RWPE2 (cell line): ENCODE results near the gene ANKS1B.

Source experiments
- ATAC-seq: fragments of 200-7000 bp; cut with Tn5 transposase; 3 replicates; pipeline ENCODE4 v1.9.1; 2021; ENCODE audit warnings: low read depth
- DNase-seq: peaks from one replicate; pipeline ENCODE4 v3.0.0-alpha.2; 2020; ENCODE audit warnings: low spot score
- H3K27ac ChIP-seq: fragments of 450-650 bp; 2 replicates; pipeline ENCODE4 v1.5.1; 2017; ENCODE audit warnings: mild to moderate bottlenecking; ENCODE audit not compliant: poor library complexity, severe bottlenecking
- H3K27me3 ChIP-seq: fragments of 250-450 bp; sonication (Bioruptor Pico); 2 replicates; pipeline ENCODE4 v1.5.1; 2021; ENCODE audit warnings: mild to moderate bottlenecking, moderate library complexity; ENCODE audit not compliant: insufficient read depth, poor library complexity, severe bottlenecking
- H3K36me3 ChIP-seq: fragments of 250-450 bp; sonication (Bioruptor Pico); 2 replicates; pipeline ENCODE4 v1.5.1; 2020; ENCODE audit warnings: low read depth, mild to moderate bottlenecking, moderate library complexity
- H3K4me1 ChIP-seq: fragments of 250-450 bp; sonication (Bioruptor Pico); 2 replicates; pipeline ENCODE4 v1.5.1; 2021; ENCODE audit warnings: mild to moderate bottlenecking, moderate library complexity; ENCODE audit not compliant: insufficient read depth, poor library complexity, severe bottlenecking
- H3K4me3 ChIP-seq: fragments of 250-450 bp; sonication (Bioruptor Pico); 2 replicates; pipeline ENCODE4 v1.5.1; 2021; ENCODE audit warnings: mild to moderate bottlenecking, moderate library complexity; ENCODE audit not compliant: severe bottlenecking
- H3K9me3 ChIP-seq: fragments of 250-450 bp; sonication (Bioruptor Pico); 2 replicates; pipeline ENCODE4 v1.5.1; 2021; ENCODE audit warnings: mild to moderate bottlenecking, moderate library complexity; ENCODE audit not compliant: severe bottlenecking
- TF ChIP-seq, protein P1 (sequence below): fragments of 450-650 bp; IDR thresholded peaks from one replicate; pipeline ENCODE4 v1.5.1; 2017; ENCODE audit warnings: mild to moderate bottlenecking, moderate library complexity; ENCODE audit not compliant: poor library complexity, severe bottlenecking

The ANKS1B gene

DNA sequence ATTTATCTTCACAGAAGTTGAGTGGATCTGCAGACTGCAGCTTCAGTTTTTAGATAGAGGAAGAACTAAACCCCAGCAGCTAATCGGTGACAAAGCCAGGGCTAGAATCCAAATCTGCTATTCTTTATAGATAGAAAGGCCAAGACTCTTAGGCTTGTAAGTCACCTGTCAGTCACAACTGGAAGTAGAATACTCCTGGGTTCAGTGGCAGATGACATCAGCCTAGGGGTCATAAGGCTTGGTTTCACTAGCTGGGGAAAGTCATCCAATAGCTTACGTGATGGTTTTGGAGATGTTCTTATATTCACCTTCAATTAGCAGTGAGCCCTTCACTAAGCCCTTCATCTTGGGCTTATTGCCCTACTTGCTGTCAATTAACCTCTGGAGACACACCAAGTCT, 1246.2 kb downstream of the ANKS1B start:
- DNase-seq (no peak), ATAC-seq (no peak)
- TF ChIP-seq, protein P1, sequence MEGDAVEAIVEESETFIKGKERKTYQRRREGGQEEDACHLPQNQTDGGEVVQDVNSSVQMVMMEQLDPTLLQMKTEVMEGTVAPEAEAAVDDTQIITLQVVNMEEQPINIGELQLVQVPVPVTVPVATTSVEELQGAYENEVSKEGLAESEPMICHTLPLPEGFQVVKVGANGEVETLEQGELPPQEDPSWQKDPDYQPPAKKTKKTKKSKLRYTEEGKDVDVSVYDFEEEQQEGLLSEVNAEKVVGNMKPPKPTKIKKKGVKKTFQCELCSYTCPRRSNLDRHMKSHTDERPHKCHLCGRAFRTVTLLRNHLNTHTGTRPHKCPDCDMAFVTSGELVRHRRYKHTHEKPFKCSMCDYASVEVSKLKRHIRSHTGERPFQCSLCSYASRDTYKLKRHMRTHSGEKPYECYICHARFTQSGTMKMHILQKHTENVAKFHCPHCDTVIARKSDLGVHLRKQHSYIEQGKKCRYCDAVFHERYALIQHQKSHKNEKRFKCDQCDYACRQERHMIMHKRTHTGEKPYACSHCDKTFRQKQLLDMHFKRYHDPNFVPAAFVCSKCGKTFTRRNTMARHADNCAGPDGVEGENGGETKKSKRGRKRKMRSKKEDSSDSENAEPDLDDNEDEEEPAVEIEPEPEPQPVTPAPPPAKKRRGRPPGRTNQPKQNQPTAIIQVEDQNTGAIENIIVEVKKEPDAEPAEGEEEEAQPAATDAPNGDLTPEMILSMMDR = no peak
- H3K27ac ChIP-seq = no peak overlapping the region
- no peaks in the 10 kb centered on the region for H3K27me3 ChIP-seq
- no peak overlapping the region for H3K4me3 ChIP-seq
- peaks cover 16% of the 10 kb centered on the region for H3K36me3 ChIP-seq
- no peaks in the 10 kb centered on the region for H3K4me1 ChIP-seq
- H3K9me3 ChIP-seq = no peaks in the 10 kb centered on the region

DNA sequence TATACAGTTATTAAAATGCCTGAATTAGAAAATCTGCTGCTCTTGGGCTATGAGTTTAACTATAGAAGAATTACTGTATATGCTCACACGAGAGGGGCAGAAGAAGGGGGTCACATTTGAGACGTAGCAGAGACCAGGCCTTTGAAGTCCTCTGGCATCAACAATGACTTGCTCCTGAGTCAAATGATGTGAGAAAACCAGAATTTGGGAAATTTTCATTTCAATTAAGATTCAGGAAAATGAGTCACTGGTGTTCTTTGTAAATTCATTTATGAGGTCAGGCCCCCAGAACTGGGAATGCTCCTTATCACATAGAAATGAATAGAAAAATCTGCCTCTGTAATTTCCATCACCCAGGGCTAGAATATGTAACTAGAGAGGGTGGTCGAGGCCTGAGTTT, 1246.7 kb downstream of the ANKS1B start:
- no peak overlapping the region for H3K4me3 ChIP-seq
- DNase-seq = no peak
- ATAC-seq = no peak
- peaks cover 20% of the 10 kb centered on the region for H3K36me3 ChIP-seq
- no peak overlapping the region for H3K27ac ChIP-seq
- no peaks in the 10 kb centered on the region for H3K9me3 ChIP-seq
- H3K27me3 ChIP-seq = no peaks in the 10 kb centered on the region
- TF ChIP-seq, protein P1 = no peak
- H3K4me1 ChIP-seq = no peaks in the 10 kb centered on the region

DNA sequence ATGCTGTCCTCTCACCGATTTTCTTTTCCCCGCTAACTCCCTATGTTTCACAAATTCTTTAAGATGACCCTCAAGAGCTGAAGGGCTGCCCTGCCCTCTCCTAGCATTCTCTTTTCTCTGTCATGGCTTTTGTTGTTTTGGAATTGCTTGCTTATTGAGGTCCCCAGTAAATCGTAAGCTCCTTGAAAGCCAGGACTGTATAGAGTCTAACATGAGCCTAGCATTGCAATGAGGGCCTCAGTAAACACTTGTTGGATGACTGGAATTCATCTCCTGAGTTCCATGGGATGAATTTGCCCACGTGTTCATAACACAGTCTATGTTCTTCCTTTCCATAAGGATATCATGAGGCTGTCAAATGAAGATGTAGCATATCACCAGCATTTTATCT, 1247.4 kb downstream of the ANKS1B start:
- H3K27me3 ChIP-seq = no peaks in the 10 kb centered on the region
- no peaks in the 10 kb centered on the region for H3K9me3 ChIP-seq
- peaks cover 26% of the 10 kb centered on the region for H3K36me3 ChIP-seq
- ATAC-seq (no peak), DNase-seq (no peak)
- H3K4me3 ChIP-seq = no peak overlapping the region
- no peak overlapping the region for H3K27ac ChIP-seq
- H3K4me1 ChIP-seq = no peaks in the 10 kb centered on the region
- TF ChIP-seq, protein P1 = no peak

DNA sequence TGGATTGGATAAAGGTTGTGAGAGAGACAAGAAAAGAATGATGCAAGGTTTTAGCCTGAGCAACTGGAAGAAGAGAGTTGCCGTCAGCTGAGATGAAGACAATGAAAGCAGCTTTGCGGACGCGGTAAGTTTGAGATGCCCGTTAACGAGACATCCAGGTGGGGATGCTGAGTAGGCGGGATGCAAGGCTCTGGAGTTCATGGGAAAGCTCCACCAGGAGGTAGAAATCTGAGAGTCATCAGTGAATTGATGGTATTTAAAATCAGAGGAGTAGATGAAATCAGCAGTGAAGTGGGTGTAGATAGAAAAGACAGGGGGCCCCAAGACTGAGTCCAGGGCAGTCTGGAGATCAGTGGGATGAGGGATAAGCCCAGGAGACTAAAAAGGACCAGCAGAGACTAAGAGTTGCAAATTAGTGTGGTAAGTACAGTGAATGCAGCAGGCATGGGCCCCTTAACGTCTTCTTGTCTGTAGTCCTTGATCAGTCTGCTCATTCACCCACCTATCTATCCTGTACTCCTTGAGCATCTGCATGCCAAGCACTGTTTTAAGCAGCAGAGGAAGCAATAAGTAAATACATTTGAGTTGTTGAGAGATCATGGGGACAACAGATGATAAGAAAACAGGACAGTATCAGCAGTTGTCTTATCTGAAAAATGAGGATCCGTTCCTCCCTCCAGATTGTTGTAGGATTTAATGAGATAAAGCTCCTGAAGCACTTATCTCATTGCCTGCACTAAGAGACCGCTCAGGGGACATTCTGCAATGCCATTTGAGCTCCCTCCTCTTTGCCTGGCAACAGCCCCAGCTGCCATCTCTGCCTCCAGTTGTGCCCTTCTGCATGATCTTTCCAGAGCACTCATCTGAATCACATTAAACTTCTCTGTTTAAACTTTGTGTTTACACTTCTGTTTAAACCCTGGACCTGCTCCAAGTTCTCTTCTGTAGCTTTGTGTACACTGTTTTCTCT, 1248.1 kb downstream of the ANKS1B start:
- DNase-seq = no peak
- H3K4me3 ChIP-seq = no peak overlapping the region

More for the DNA sequence above, 1248.1 kb downstream of the ANKS1B start:
- no peaks in the 10 kb centered on the region for H3K4me1 ChIP-seq
- TF ChIP-seq, protein P1 = no peak
- no peak overlapping the region for H3K27ac ChIP-seq
- H3K27me3 ChIP-seq = no peaks in the 10 kb centered on the region
- H3K9me3 ChIP-seq = no peaks in the 10 kb centered on the region
- ATAC-seq = no peak
- H3K36me3 ChIP-seq = peaks cover 31% of the 10 kb centered on the region
